Measurements from ENCODE around the gene THTPA. TPM values are rescaled to one million over a fixed set of nuclear protein-coding genes. Genes with fewer than 3 reads are reported as not detected.

The THTPA gene
- total and polyA plus RNA-seq, 2 of the 4 experiments (the other 2 are of a cell fraction), result 5.0 to 9.2 TPM

- Histone ChIP-seq H2AFZ (replicated peaks; ENCODE audit: low read length, poor library complexity) (no peak overlapping the region), H4K91ac (ENCODE audit: insufficient read depth, low read depth, low read length) (no peak overlapping the region), H2BK120ac (ENCODE audit: low read depth, low read length) (no peak overlapping the region), H4K8ac (ENCODE audit: low read depth in 2 of 2, low read length in 2 of 2) (no peak overlapping the region), H2AK9ac (replicated peaks; ENCODE audit: low read depth, low read length, poor library complexity) (no peak overlapping the region), H3K14ac (replicated peaks; ENCODE audit: low read depth, low read length) (no peak overlapping the region), H3K27me3 (ENCODE audit: control insufficient read depth, insufficient read depth, low read length) (no peaks in the 10 kb centered on the region), H4K5ac (ENCODE audit: low read depth, low read length) (no peak overlapping the region), H3K36me3 (ENCODE audit: control insufficient read depth, insufficient read depth, low read length) (no peaks in the 10 kb centered on the region), H3K4me1 (ENCODE audit: control insufficient read depth, insufficient read depth, low read length) (peaks cover 6% of the 10 kb centered on the region), H3K9ac (ENCODE audit: low read depth, low read length) (no peak overlapping the region), H2AK5ac (ENCODE audit: low read depth, low read length) (no peak overlapping the region), H3K23ac (ENCODE audit: low read depth, low read length) (no peak overlapping the region), H4K20me1 (ENCODE audit: insufficient read depth, low read length) (no peaks in the 10 kb centered on the region; the same call in 1 of the 2 replicates), H2BK20ac (ENCODE audit: low read depth, low read length) (no peak overlapping the region), H3K4me3 (ENCODE audit: insufficient read depth, low read depth, low read length) (no peak overlapping the region), H3K4ac (ENCODE audit: low read depth, low read length) (no peak overlapping the region), H3K79me1 (ENCODE audit: low read depth in 1 of 2, low read length in 2 of 2) (no peaks in the 10 kb centered on the region), H3K4me2 (ENCODE audit: low read depth, low read length) (no peak overlapping the region), H2BK15ac (ENCODE audit: low read depth, low read length) (no peak overlapping the region), H3K56ac (ENCODE audit: extremely low read depth, insufficient read depth, low read length) (no peak overlapping the region), H2BK5ac (ENCODE audit: low read depth, low read length, poor library complexity, severe bottlenecking) (no peak overlapping the region), H3K18ac (ENCODE audit: low read depth, low read length) (no peak overlapping the region), H3K9me3 (ENCODE audit: control insufficient read depth, insufficient read depth, low read length) (no peaks in the 10 kb centered on the region), H3K9me1 (ENCODE audit: insufficient read depth, low read length) (no peaks in the 10 kb centered on the region), H3K27ac (ENCODE audit: insufficient read depth, low read length) (no peak overlapping the region)
- DNase-seq (no peak), ATAC-seq (ENCODE audit: low read depth) (no peak)
- in situ Hi-C loops (cut with MboI; ENCODE audit: low sequenced_read_pairs) (no loop called here), dilution Hi-C loops (cut with HindIII; ENCODE audit: low sequenced_read_pairs, unreplicated experiment) (no loop called here), intact Hi-C loops (cut with micrococcal nuclease) (no loop called here)
- 100% methylated on average over 1 of the region's 4 CpGs; no CpG with 5 or more reads in 1 of the 2 experiments for WGBS, 2 experiments (ENCODE audit: extremely low coverage in 2 of 2, insufficient read length in 1 of 2)
- TF ChIP-seq FOS (IDR thresholded peaks at IDR 0.05; ENCODE audit: low read depth, low read length), result no peak
- no peak for TF ChIP-seq SMC3 (IDR thresholded peaks at IDR 0.05; ENCODE audit: low read depth, low read length)
- POLR2A ChIA-PET (ENCODE audit: unreplicated experiment), result no interaction called here
- CTCF ChIA-PET, result no interaction called here
- BruUV-seq (replicated peaks), result no TSS peak
Observed at GRCh38 chr14:23540141-23540469, 16.0 kb upstream of the THTPA start.

Data from IMR-90 (cell line).